HepG2 (cell line): ENCODE data around the gene ASTN2. TPM values are rescaled to one million over a fixed set of nuclear protein-coding genes. Genes with fewer than 3 reads are reported as not detected.

Source experiments
- ATAC-seq: fragments of 200-7000 bp; cut with Tn5 transposase; 3 replicates; pipeline ENCODE4 v1.9.1; 2020; ENCODE audit warnings: mild to moderate bottlenecking, moderate library complexity
- BruUV-seq: library from RNA; stranded (reverse); fragments of 400-500 nt; replicated peaks from 2 replicates; lab custom pipeline; 2021; lab: Mats Ljungman, UMichigan
- CTCF ChIA-PET: fragments of 300-600 bp; formaldehyde crosslinking; extraction: SDS; loops from one replicate; lab custom pipeline; 2021; ENCODE audit warnings: low total read pairs, inconsistent platforms, low intra/inter-chr PET ratio; lab: Yijun Ruan, JAX
- POLR2A ChIA-PET: fragments of 350-600 bp; sonication (Branson Sonifier 250); formaldehyde crosslinking; loops from one replicate; lab custom pipeline; 2020; ENCODE audit warnings: antibody characterized with exemption, inconsistent platforms; lab: Yijun Ruan, JAX
- DNase-seq: peaks from one replicate; pipeline ENCODE4 v3.0.0-alpha.2; 2015; ENCODE audit warnings: low spot score
- FAIRE-seq: peaks from 3 replicates; lab custom pipeline; 2011; peaks lifted over from hg19 to GRCh38; lab: Jason Lieb, UNC
- H2AFZ ChIP-seq: one replicate; pipeline ENCODE4 v1.6.1; 2011; ENCODE audit warnings: low read length, inconsistent platforms
- H3K27ac ChIP-seq: fragments of 300-600 bp; 3 replicates; pipeline ENCODE4 v1.8.0; 2011; ENCODE audit warnings: mixed run types, mild to moderate bottlenecking, mixed read lengths, low read length, inconsistent platforms; ENCODE audit not compliant: insufficient read depth; ENCODE audit errors: extremely low read length
- H3K27me3 ChIP-seq, 2 experiments: fragments of 200-600 bp in 1 of 2; 2 replicates in 1 of 2; 3 replicates in 1 of 2; pipeline versions ENCODE4 v1.6.0 to v1.8.0; 2011; ENCODE audit warnings: low read length in 2 of 2, mild to moderate bottlenecking in 2 of 2, moderate library complexity in 2 of 2, inconsistent platforms in 1 of 2; ENCODE audit not compliant: insufficient read depth in 2 of 2, control insufficient read depth in 1 of 2
- H3K36me3 ChIP-seq, 2 experiments: fragments of 200-600 bp in 1 of 2; replicated peaks in 1 of 2; 2 replicates in 1 of 2; 3 replicates in 1 of 2; pipeline versions ENCODE4 v1.5.1 to v1.8.0; 2011; ENCODE audit warnings: low read length in 2 of 2, inconsistent platforms in 1 of 2; ENCODE audit not compliant: insufficient read depth in 2 of 2, control insufficient read depth in 1 of 2
- H3K4me1 ChIP-seq: 2 replicates; pipeline ENCODE4 v1.5.1; 2012; ENCODE audit warnings: low read length, inconsistent platforms; ENCODE audit not compliant: insufficient read depth
- H3K4me2 ChIP-seq: 2 replicates; pipeline ENCODE4 v1.6.0; 2011; ENCODE audit warnings: low read depth, low read length, inconsistent platforms
- H3K4me3 ChIP-seq, 3 experiments: fragments of 200-600 bp in 1 of 3; sonication (generic), shearing (Covaris generic) in 1 of 3; replicated peaks in 1 of 3; 2 replicates each; pipeline ENCODE4 v1.5.1; 2011 to 2016; ENCODE audit warnings: low read length in 3 of 3, inconsistent platforms in 2 of 3, low read depth in 2 of 3, mild to moderate bottlenecking in 2 of 3, control low read depth in 1 of 3, mixed read lengths in 1 of 3; ENCODE audit not compliant: insufficient read depth in 1 of 3
- H3K79me2 ChIP-seq: one replicate; pipeline ENCODE4 v1.6.1; 2011; ENCODE audit warnings: low read length, inconsistent platforms; ENCODE audit not compliant: insufficient read depth
- H3K9ac ChIP-seq: 2 replicates; pipeline ENCODE4 v1.6.0; 2011; ENCODE audit warnings: mild to moderate bottlenecking, low read depth, low read length, inconsistent platforms; ENCODE audit not compliant: insufficient read depth
- H3K9me3 ChIP-seq: 2 replicates; pipeline ENCODE4 v1.5.1; 2012; ENCODE audit warnings: mild to moderate bottlenecking, low read length
- H4K20me1 ChIP-seq: 2 replicates; pipeline ENCODE4 v1.6.0; 2011; ENCODE audit warnings: inconsistent platforms, mild to moderate bottlenecking, low read length, moderate library complexity; ENCODE audit not compliant: insufficient read depth
- ISX ChIP-seq: sonication (generic); formaldehyde crosslinking; conservative IDR thresholded peaks from 2 replicates; pipeline ENCODE4 v1.5.0; 2020; ENCODE audit warnings: missing genetic modification reagents
- PITX1 ChIP-seq: sonication (generic); formaldehyde crosslinking; IDR thresholded peaks from 2 replicates; pipeline ENCODE4 v1.5.1; 2020; ENCODE audit warnings: mild to moderate bottlenecking, missing genetic modification reagents
- SIN3B ChIP-seq: fragments of 150-350 bp; IDR thresholded peaks from 2 replicates; pipeline ENCODE4 v1.6.1; 2014; ENCODE audit warnings: low read length
- SOX5 ChIP-seq: IDR thresholded peaks from 2 replicates; pipeline ENCODE4 v1.6.1; 2016; ENCODE audit warnings: borderline replicate concordance
- ZNF607 ChIP-seq: sonication (generic); formaldehyde crosslinking; IDR thresholded peaks from 2 replicates; pipeline ENCODE4 v1.5.1; 2020; ENCODE audit warnings: missing genetic modification reagents, mild to moderate bottlenecking, borderline replicate concordance
- ZNF660 ChIP-seq: sonication (generic); formaldehyde crosslinking; IDR thresholded peaks from 2 replicates; pipeline ENCODE4 v1.5.1; 2020; ENCODE audit warnings: mild to moderate bottlenecking, low read depth, missing genetic modification reagents, borderline replicate concordance
- ZSCAN25 ChIP-seq: sonication (generic); formaldehyde crosslinking; IDR thresholded peaks from 2 replicates; pipeline ENCODE4 v1.8.0; 2022; ENCODE audit warnings: mild to moderate bottlenecking, missing genetic modification reagents
- WGBS: methylation state at CpG from one replicate; pipeline ENCODE4 v1.1.6; 2017; ENCODE audit warnings: low lambda C conversion rate; 5-methylcytosine and 5-hydroxymethylcytosine counted together
- in situ Hi-C: cut with HindIII; loops from 2 replicates; pipeline ENCODE4 v1.10.0; 2017; ENCODE audit warnings: low pct_unique_long_range_greater_than_20kb; ENCODE audit not compliant: extremely low pct_ligation_motif_present
- intact Hi-C: fragments of 100-400 bp; cut with micrococcal nuclease; formaldehyde crosslinking; loops from one replicate; pipeline ENCODE4 v1.10.0; 2022; ENCODE audit not compliant: unreplicated experiment
- polyA plus RNA-seq, 8 experiments: library from polyadenylated mRNA; depleted of rRNA in 3 of 8; stranded (reverse) in 7 of 8; unstranded in 1 of 8; fragments of >200 nt; fragmentation: Illumina TruSeq in 4 of 8; extraction: Trizol in 4 of 8; gene quantifications; 2 replicates each; pipeline versions ENCODE4 v1.2.1 to v1.2.3, GENCODE V29; 2011 to 2016; ENCODE audit warnings: low read depth in 4 of 8, missing spikeins in 1 of 8, mixed read lengths in 1 of 8; ENCODE audit not compliant: insufficient read depth in 1 of 8
- total RNA-seq, 5 experiments: library from RNA; depleted of rRNA; stranded (reverse); fragments of >200 nt; fragmentation: Illumina TruSeq; extraction: Trizol; gene quantifications; 2 replicates each; pipeline ENCODE4 v1.2.3, GENCODE V29; 2016; ENCODE audit warnings: low read depth in 1 of 5

Gene ASTN2
- total and polyA plus RNA-seq, 2 of the 13 experiments (the other 11 are each of a cell fraction or from before 2014, with no cell fraction given) = 5.2 to 13.5 TPM

- in situ Hi-C loops = no loop called here
- CTCF ChIA-PET = no interaction called here
Observed at GRCh38 chr9:116724123-116724522, 690.7 kb downstream of the ASTN2 start.

GRCh38 chr9:116721944-116722343 lies 692.9 kb downstream of the ASTN2 start:
- Histone ChIP-seq H3K79me2 (no peaks in the 10 kb centered on the region), H3K9ac (no peak overlapping the region), H3K9me3 (no peaks in the 10 kb centered on the region), H3K36me3 (no peaks in the 10 kb centered on the region), H3K27ac (no peak overlapping the region), H3K4me1 (no peaks in the 10 kb centered on the region), H3K4me2 (no peak overlapping the region), H3K27me3 (no peaks in the 10 kb centered on the region), H2AFZ (no peak overlapping the region), H4K20me1 (no peaks in the 10 kb centered on the region), H3K4me3 (no peak overlapping the region)
- no TSS peak for BruUV-seq
- CTCF ChIA-PET = no interaction called here
- no peak for TF ChIP-seq SIN3B
- no peak for TF ChIP-seq SOX5 (CRISPR knock-in tag)
- TF ChIP-seq ZNF607 (CRISPR knock-in tag) = no peak
- intact Hi-C loops (no loop called here), in situ Hi-C loops (no loop called here)
- no peak for FAIRE-seq
- DNase-seq = no peak
- POLR2A ChIA-PET = no interaction called here
- WGBS = 21% methylated on average over 2 of the region's 2 CpGs
- ATAC-seq = no peak

More at GRCh38 chr9:116724123-116724522, 690.7 kb downstream of the ASTN2 start:
- ATAC-seq = no peak
- Histone ChIP-seq H3K9me3 (no peaks in the 10 kb centered on the region), H3K79me2 (no peaks in the 10 kb centered on the region), H4K20me1 (no peaks in the 10 kb centered on the region), H3K4me3 (no peak overlapping the region), H3K36me3 (no peaks in the 10 kb centered on the region), H3K9ac (no peak overlapping the region), H3K27ac (no peak overlapping the region), H2AFZ (no peak overlapping the region), H3K4me2 (no peak overlapping the region), H3K4me1 (no peaks in the 10 kb centered on the region), H3K27me3 (no peaks in the 10 kb centered on the region)
- no peak for FAIRE-seq
- TF ChIP-seq ZSCAN25 (CRISPR knock-in tag) = no peak
- TF ChIP-seq PITX1 (CRISPR knock-in tag) = no peak
- no peak for TF ChIP-seq ISX (CRISPR knock-in tag)
- TF ChIP-seq ZNF660 (CRISPR knock-in tag) = no peak
- DNase-seq = no peak
- 5% methylated on average over 3 of the region's 3 CpGs for WGBS
- POLR2A ChIA-PET = no interaction called here
- BruUV-seq = no TSS peak
- intact Hi-C loops = no loop called here
